Activated CD8-positive, alpha-beta memory T cell treated with anti-CD3 and anti-CD28 coated beads, Interleukin-2, amount 50 U/mL, for 1 hour (primary cell): ENCODE results near the gene AGMO.
"Not testable (repeated sequence)": the region's sequence is repeated elsewhere in the genome, so short reads cannot be mapped to it uniquely, and the experiment has no call there.

Experiments used
- DNase-seq: peaks from one replicate; pipeline ENCODE4 v3.0.0-alpha.2; 2020; ENCODE audit errors: extremely low read depth

The AGMO gene

GRCh38 chr7:15323550-15323949 lies 238.3 kb downstream of the AGMO start:
- DNase-seq: no peak

GRCh38 chr7:15317215-15317614 lies 244.6 kb downstream of the AGMO start:
- no peak for DNase-seq

GRCh38 chr7:15315678-15316077 lies 246.1 kb downstream of the AGMO start:
- no peak for DNase-seq

GRCh38 chr7:15314922-15315321 lies 246.9 kb downstream of the AGMO start:
- no peak for DNase-seq

GRCh38 chr7:15313361-15313760 lies 248.5 kb downstream of the AGMO start:
- DNase-seq: no peak

- DNase-seq: no peak
Observed at GRCh38 chr7:15309872-15310271, 251.9 kb downstream of the AGMO start.

GRCh38 chr7:15308821-15309220 lies 253.0 kb downstream of the AGMO start:
- DNase-seq: no peak

- DNase-seq: no peak
Observed at GRCh38 chr7:15306296-15306695, 255.5 kb downstream of the AGMO start.

- no peak for DNase-seq
Observed at GRCh38 chr7:15305002-15305600, 256.7 kb downstream of the AGMO start.

- no peak for DNase-seq
Observed at GRCh38 chr7:15303357-15303756, 258.5 kb downstream of the AGMO start.

GRCh38 chr7:15300986-15301385 lies 260.8 kb downstream of the AGMO start:
- not testable (repeated sequence) for DNase-seq

GRCh38 chr7:15292138-15292537 lies 269.7 kb downstream of the AGMO start:
- no peak for DNase-seq

- no peak for DNase-seq
Observed at GRCh38 chr7:15291699-15292098, 270.1 kb downstream of the AGMO start.

GRCh38 chr7:15288741-15289140 lies 273.1 kb downstream of the AGMO start:
- no peak for DNase-seq

GRCh38 chr7:15284396-15284795 lies 277.4 kb downstream of the AGMO start:
- no peak for DNase-seq

GRCh38 chr7:15280078-15280733 lies 281.6 kb downstream of the AGMO start:
- no peak for DNase-seq

GRCh38 chr7:15279640-15280039 lies 282.2 kb downstream of the AGMO start:
- DNase-seq: no peak

GRCh38 chr7:15257689-15258088 lies 304.1 kb downstream of the AGMO start:
- no peak for DNase-seq

- DNase-seq: no peak
Observed at GRCh38 chr7:15252181-15252580, 309.6 kb downstream of the AGMO start.

- no peak for DNase-seq
Observed at GRCh38 chr7:15248514-15248913, 313.3 kb downstream of the AGMO start.

GRCh38 chr7:15245831-15246230 lies 316.0 kb downstream of the AGMO start:
- no peak for DNase-seq

GRCh38 chr7:15239801-15240200 lies 322.0 kb downstream of the AGMO start:
- DNase-seq: no peak

GRCh38 chr7:15236952-15237351 lies 324.9 kb downstream of the AGMO start:
- no peak for DNase-seq

- no peak for DNase-seq
Observed at GRCh38 chr7:15234431-15234830, 327.4 kb downstream of the AGMO start.
